DND-41 (cell line): Measurements from ENCODE around the gene RALY.

Experiments
- ATAC-seq: fragments of 200-7000 bp; cut with Tn5 transposase; 3 replicates; pipeline ENCODE4 v1.9.1; 2021; ENCODE audit warnings: low read depth; ENCODE audit not compliant: insufficient read depth
- DNase-seq: peaks from one replicate; pipeline ENCODE4 v3.0.0-alpha.2; 2020
- H2AFZ ChIP-seq: 2 replicates; pipeline ENCODE4 v1.6.0; 2012; ENCODE audit warnings: low read depth, low read length
- H3K27ac ChIP-seq: 2 replicates; pipeline ENCODE4 v1.5.1; 2012; ENCODE audit warnings: low read length, inconsistent platforms
- H3K27me3 ChIP-seq: fragments of 200-600 bp; sonication (generic); 2 replicates; pipeline ENCODE4 v1.6.0; 2012; ENCODE audit warnings: low read length, mild to moderate bottlenecking, inconsistent platforms; ENCODE audit not compliant: insufficient read depth, poor library complexity
- H3K36me3 ChIP-seq: 2 replicates; pipeline ENCODE4 v1.5.1; 2012; ENCODE audit warnings: low read length, inconsistent platforms; ENCODE audit not compliant: insufficient read depth
- H3K4me1 ChIP-seq: 2 replicates; pipeline ENCODE4 v1.5.1; 2012; ENCODE audit warnings: mild to moderate bottlenecking, low read length; ENCODE audit not compliant: insufficient read depth
- H3K4me2 ChIP-seq: 2 replicates; pipeline ENCODE4 v1.6.0; 2012; ENCODE audit warnings: mild to moderate bottlenecking, moderate library complexity, low read length, inconsistent platforms; ENCODE audit not compliant: insufficient read depth
- H3K4me3 ChIP-seq, 2 experiments: fragments of 200-600 bp in 1 of 2; shearing (Covaris generic) in 1 of 2; 2 replicates each; pipeline ENCODE4 v1.5.1; 2012 to 2016; ENCODE audit warnings: inconsistent platforms in 2 of 2, low read length in 2 of 2, mild to moderate bottlenecking in 2 of 2, low read depth in 1 of 2, moderate library complexity in 1 of 2
- H3K79me2 ChIP-seq: 2 replicates; pipeline ENCODE4 v1.6.0; 2012; ENCODE audit warnings: low read length, inconsistent platforms; ENCODE audit not compliant: insufficient read depth
- H3K9ac ChIP-seq: 2 replicates; pipeline ENCODE4 v1.6.0; 2012; ENCODE audit warnings: low read depth, mild to moderate bottlenecking, inconsistent platforms, low read length, moderate library complexity
- H3K9me3 ChIP-seq: 2 replicates; pipeline ENCODE4 v1.5.1; 2012; ENCODE audit warnings: low read length, moderate library complexity, mild to moderate bottlenecking, inconsistent platforms; ENCODE audit not compliant: insufficient read depth, severe bottlenecking
- H4K20me1 ChIP-seq: 2 replicates; pipeline ENCODE4 v1.6.0; 2012; ENCODE audit warnings: low read length; ENCODE audit not compliant: insufficient read depth
- EZH2 ChIP-seq: IDR thresholded peaks from 3 replicates; pipeline ENCODE4 v1.6.1; 2012; ENCODE audit warnings: borderline replicate concordance, low read depth, mild to moderate bottlenecking, moderate library complexity, low read length, inconsistent platforms; ENCODE audit not compliant: severe bottlenecking
- TF ChIP-seq, protein P1 (sequence below): IDR thresholded peaks from 2 replicates; pipeline ENCODE4 v1.5.1; 2012; ENCODE audit warnings: borderline replicate concordance, low read length, moderate library complexity, mild to moderate bottlenecking; ENCODE audit not compliant: poor library complexity, severe bottlenecking; ENCODE audit errors: extremely low read depth

Gene RALY

DNA sequence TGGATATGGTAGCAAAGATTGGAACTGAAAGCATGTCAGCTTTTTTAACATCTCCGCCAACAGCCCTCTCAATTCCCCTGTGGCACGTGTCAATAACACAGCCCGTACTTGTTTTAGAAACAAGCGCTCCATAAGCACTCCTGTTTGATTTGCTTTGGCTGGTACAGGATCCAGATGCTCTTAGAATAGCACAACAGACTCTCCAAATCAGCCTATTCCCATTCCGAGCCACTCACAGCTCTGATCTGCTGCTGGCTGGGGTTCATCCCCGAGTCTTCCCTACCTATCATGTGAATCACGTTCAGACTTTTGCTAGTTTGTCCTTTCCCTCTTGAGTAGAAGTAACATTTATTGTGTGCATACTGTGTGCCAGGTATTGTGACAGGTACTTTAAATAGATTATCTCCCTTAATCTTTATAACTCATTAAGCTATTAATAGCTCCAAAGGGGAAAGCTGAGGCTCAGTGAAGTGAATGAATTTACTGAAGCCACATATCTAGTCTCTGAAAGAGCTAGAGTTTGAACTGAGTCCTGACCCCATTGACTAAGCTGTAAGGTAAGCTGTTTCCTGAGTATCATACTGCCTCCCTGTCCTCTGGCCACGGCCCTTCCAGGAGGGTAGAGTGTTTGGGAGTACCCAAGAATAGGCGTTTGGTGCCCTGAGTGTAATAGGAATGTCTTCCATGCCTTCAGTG is 46.7 kb downstream of the RALY start:
- H2AFZ ChIP-seq: no peak overlapping the region
- H4K20me1 ChIP-seq: peaks cover 92% of the 10 kb centered on the region
- peaks cover 57% of the 10 kb centered on the region for H3K36me3 ChIP-seq
- peaks cover 100% of the 10 kb centered on the region for H3K79me2 ChIP-seq
- H3K27me3 ChIP-seq: no peaks in the 10 kb centered on the region
- DNase-seq: no peak
- ATAC-seq: no peak
- TF ChIP-seq, protein P1, sequence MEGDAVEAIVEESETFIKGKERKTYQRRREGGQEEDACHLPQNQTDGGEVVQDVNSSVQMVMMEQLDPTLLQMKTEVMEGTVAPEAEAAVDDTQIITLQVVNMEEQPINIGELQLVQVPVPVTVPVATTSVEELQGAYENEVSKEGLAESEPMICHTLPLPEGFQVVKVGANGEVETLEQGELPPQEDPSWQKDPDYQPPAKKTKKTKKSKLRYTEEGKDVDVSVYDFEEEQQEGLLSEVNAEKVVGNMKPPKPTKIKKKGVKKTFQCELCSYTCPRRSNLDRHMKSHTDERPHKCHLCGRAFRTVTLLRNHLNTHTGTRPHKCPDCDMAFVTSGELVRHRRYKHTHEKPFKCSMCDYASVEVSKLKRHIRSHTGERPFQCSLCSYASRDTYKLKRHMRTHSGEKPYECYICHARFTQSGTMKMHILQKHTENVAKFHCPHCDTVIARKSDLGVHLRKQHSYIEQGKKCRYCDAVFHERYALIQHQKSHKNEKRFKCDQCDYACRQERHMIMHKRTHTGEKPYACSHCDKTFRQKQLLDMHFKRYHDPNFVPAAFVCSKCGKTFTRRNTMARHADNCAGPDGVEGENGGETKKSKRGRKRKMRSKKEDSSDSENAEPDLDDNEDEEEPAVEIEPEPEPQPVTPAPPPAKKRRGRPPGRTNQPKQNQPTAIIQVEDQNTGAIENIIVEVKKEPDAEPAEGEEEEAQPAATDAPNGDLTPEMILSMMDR: no peak
- no peak for TF ChIP-seq EZH2
- no peak overlapping the region for H3K27ac ChIP-seq
- no peaks in the 10 kb centered on the region for H3K4me1 ChIP-seq
- H3K9ac ChIP-seq: no peak overlapping the region
- no peak overlapping the region for H3K4me3 ChIP-seq
- no peak overlapping the region for H3K4me2 ChIP-seq
- H3K9me3 ChIP-seq: no peaks in the 10 kb centered on the region

- no peak for ATAC-seq
- TF ChIP-seq, protein P1: no peak
- no peak for TF ChIP-seq EZH2
- no peak overlapping the region for H3K9ac ChIP-seq
- no peaks in the 10 kb centered on the region for H3K27me3 ChIP-seq
- peaks cover 65% of the 10 kb centered on the region for H3K36me3 ChIP-seq
- H3K79me2 ChIP-seq: peaks cover 100% of the 10 kb centered on the region
- no peak overlapping the region for H3K27ac ChIP-seq
- no peak overlapping the region for H2AFZ ChIP-seq
- H4K20me1 ChIP-seq: peaks cover 92% of the 10 kb centered on the region
- no peak overlapping the region for H3K4me2 ChIP-seq
- no peak overlapping the region for H3K4me3 ChIP-seq
- H3K4me1 ChIP-seq: no peaks in the 10 kb centered on the region
- no peaks in the 10 kb centered on the region for H3K9me3 ChIP-seq
- no peak for DNase-seq
These were observed 47.5 kb downstream of the RALY start for GRCh38 chr20:34041226-34041625.

GRCh38 chr20:34042262-34042661 is 48.6 kb downstream of the RALY start:
- DNase-seq (no peak), ATAC-seq (no peak)
- peaks cover 66% of the 10 kb centered on the region for H3K36me3 ChIP-seq
- H3K27ac ChIP-seq: no peak overlapping the region
- no peak overlapping the region for H3K9ac ChIP-seq
- no peak overlapping the region for H2AFZ ChIP-seq
- H3K4me1 ChIP-seq: no peaks in the 10 kb centered on the region
- no peaks in the 10 kb centered on the region for H3K9me3 ChIP-seq
- no peak overlapping the region for H3K4me2 ChIP-seq
- no peak for TF ChIP-seq EZH2
- TF ChIP-seq, protein P1: no peak
- H3K27me3 ChIP-seq: no peaks in the 10 kb centered on the region
- peaks cover 96% of the 10 kb centered on the region for H4K20me1 ChIP-seq
- H3K79me2 ChIP-seq: peaks cover 100% of the 10 kb centered on the region
- no peak overlapping the region for H3K4me3 ChIP-seq
